ENCODE results near the gene ZNF629.
A peak's percentile ranks its signal among the peaks of the same experiment; 100 is the strongest.

The ZNF629 gene

GRCh38 chr16:30778549-30779244, 8.3 kb downstream of the ZNF629 start:
- TF ChIP-seq CTCF (IDR thresholded peaks at IDR 0.05; ENCODE audit: insufficient read depth, low read depth, low read length, missing control alignments) = no peak
- H3K4me3 ChIP-seq (ENCODE audit: low read depth, low read length) = no peak overlapping the region
- DNase-seq (ENCODE audit: low read depth) = peak; percentile 1

- no peak for DNase-seq (ENCODE audit: low read depth)
- no peak for TF ChIP-seq CTCF (IDR thresholded peaks at IDR 0.05; ENCODE audit: insufficient read depth, low read depth, low read length, missing control alignments)
- no peak overlapping the region for H3K4me3 ChIP-seq (ENCODE audit: low read depth, low read length)
These were observed 9.3 kb downstream of the ZNF629 start for GRCh38 chr16:30777591-30778297.

- DNase-seq (ENCODE audit: low read depth) = peak; percentile 73
- peak overlapping the region; percentile 55 for H3K4me3 ChIP-seq (ENCODE audit: low read depth, low read length)
- TF ChIP-seq CTCF (IDR thresholded peaks at IDR 0.05; ENCODE audit: insufficient read depth, low read depth, low read length, missing control alignments) = no peak
These were observed 11.4 kb downstream of the ZNF629 start for GRCh38 chr16:30775392-30776188.

GRCh38 chr16:30775131-30775391, 11.9 kb downstream of the ZNF629 start:
- no peak for DNase-seq (ENCODE audit: low read depth)
- TF ChIP-seq CTCF (IDR thresholded peaks at IDR 0.05; ENCODE audit: insufficient read depth, low read depth, low read length, missing control alignments) = no peak
- peak overlapping the region; percentile 55 for H3K4me3 ChIP-seq (ENCODE audit: low read depth, low read length)

GRCh38 chr16:30774367-30775130, 12.5 kb downstream of the ZNF629 start:
- H3K4me3 ChIP-seq (ENCODE audit: low read depth, low read length) = no peak overlapping the region
- TF ChIP-seq CTCF (IDR thresholded peaks at IDR 0.05; ENCODE audit: insufficient read depth, low read depth, low read length, missing control alignments) = no peak
- DNase-seq (ENCODE audit: low read depth) = no peak

- no peak for TF ChIP-seq CTCF (IDR thresholded peaks at IDR 0.05; ENCODE audit: insufficient read depth, low read depth, low read length, missing control alignments)
- no peak overlapping the region for H3K4me3 ChIP-seq (ENCODE audit: low read depth, low read length)
- peak; percentile 1 for DNase-seq (ENCODE audit: low read depth)
These were observed 13.2 kb downstream of the ZNF629 start for GRCh38 chr16:30773826-30774225.
